Mesenchymal stem cell (in vitro differentiated cells and primary cell): ENCODE results near the gene IFNGR1.
A peak's percentile ranks its signal among the peaks of the same experiment; 100 is the strongest.

Source experiments
- DNase-seq: peaks from one replicate; pipeline ENCODE4 v3.0.0-alpha.2; 2013
- H2AFZ ChIP-seq: one replicate; pipeline ENCODE4 v1.6.1; 2013; ENCODE audit warnings: low read depth, mild to moderate bottlenecking, control low read depth, inconsistent platforms, low read length, moderate library complexity
- H2AK5ac ChIP-seq: 2 replicates; pipeline ENCODE4 v1.6.1; 2013; ENCODE audit warnings: low read length, moderate library complexity, mild to moderate bottlenecking, inconsistent platforms; ENCODE audit not compliant: severe bottlenecking
- H2BK120ac ChIP-seq: one replicate; pipeline ENCODE4 v1.6.1; 2013; ENCODE audit warnings: low read depth, mild to moderate bottlenecking, inconsistent platforms, low read length, moderate library complexity
- H2BK12ac ChIP-seq, 2 experiments: one replicate each; pipeline ENCODE4 v1.6.1; 2013; ENCODE audit warnings: inconsistent platforms in 2 of 2, low read length in 2 of 2, mild to moderate bottlenecking in 2 of 2, moderate library complexity in 2 of 2, control low read depth in 1 of 2
- H2BK15ac ChIP-seq: one replicate; pipeline ENCODE4 v1.6.1; 2013; ENCODE audit warnings: mild to moderate bottlenecking, low read depth, inconsistent platforms; ENCODE audit not compliant: poor library complexity, severe bottlenecking
- H2BK5ac ChIP-seq: 2 replicates; pipeline ENCODE4 v1.6.1; 2013; ENCODE audit warnings: low read depth, mild to moderate bottlenecking, low read length, control low read depth, inconsistent platforms; ENCODE audit not compliant: poor library complexity, severe bottlenecking
- H3K14ac ChIP-seq, 2 experiments: one replicate each; pipeline ENCODE4 v1.6.1; 2013; ENCODE audit warnings: inconsistent platforms in 2 of 2, low read length in 2 of 2, control low read depth in 1 of 2, mild to moderate bottlenecking in 1 of 2, moderate library complexity in 1 of 2
- H3K18ac ChIP-seq, 2 experiments: one replicate each; pipeline ENCODE4 v1.6.1; 2013; ENCODE audit warnings: inconsistent platforms in 2 of 2, low read length in 2 of 2, control low read depth in 1 of 2, low read depth in 1 of 2, mild to moderate bottlenecking in 1 of 2
- H3K23ac ChIP-seq, 2 experiments: one replicate each; pipeline ENCODE4 v1.6.1; 2013; ENCODE audit warnings: inconsistent platforms in 2 of 2, low read length in 2 of 2, mild to moderate bottlenecking in 2 of 2, moderate library complexity in 2 of 2, control low read depth in 1 of 2
- H3K27ac ChIP-seq: 2 replicates; pipeline ENCODE4 v1.5.1; 2013; ENCODE audit warnings: mild to moderate bottlenecking, moderate library complexity, low read length, control low read depth, inconsistent platforms; ENCODE audit not compliant: poor library complexity, severe bottlenecking
- H3K27me3 ChIP-seq, 2 experiments: 2 replicates each; pipeline versions ENCODE4 v1.6.1 to v1.7.0; 2013; ENCODE audit warnings: low read length in 2 of 2, mild to moderate bottlenecking in 2 of 2, moderate library complexity in 2 of 2, control low read depth in 1 of 2, inconsistent platforms in 1 of 2; ENCODE audit not compliant: control insufficient read depth in 1 of 2, insufficient read depth in 1 of 2
- H3K36me3 ChIP-seq, 2 experiments: 2 replicates each; pipeline versions ENCODE4 v1.6.1 to v1.7.0; 2013; ENCODE audit warnings: low read length in 2 of 2, control low read depth in 1 of 2, inconsistent platforms in 1 of 2, low read depth in 1 of 2, mild to moderate bottlenecking in 1 of 2; ENCODE audit not compliant: insufficient read depth in 2 of 2, control insufficient read depth in 1 of 2
- H3K4ac ChIP-seq, 2 experiments: one replicate each; pipeline ENCODE4 v1.6.1; 2013; ENCODE audit warnings: inconsistent platforms in 2 of 2, low read length in 2 of 2, mild to moderate bottlenecking in 2 of 2, moderate library complexity in 2 of 2, control low read depth in 1 of 2, low read depth in 1 of 2
- H3K4me1 ChIP-seq: 2 replicates; pipeline ENCODE4 v1.6.1; 2013; ENCODE audit warnings: low read depth, low read length, control low read depth; ENCODE audit not compliant: control insufficient read depth, insufficient read depth
- H3K4me2 ChIP-seq: 2 replicates; pipeline ENCODE4 v1.6.1; 2013; ENCODE audit warnings: low read length, mild to moderate bottlenecking, inconsistent platforms; ENCODE audit not compliant: poor library complexity, severe bottlenecking
- H3K4me3 ChIP-seq, 2 experiments: 2 replicates each; pipeline versions ENCODE4 v1.5.1 to v1.7.0; 2013; ENCODE audit warnings: low read length in 2 of 2, mild to moderate bottlenecking in 2 of 2, control low read depth in 1 of 2, low read depth in 1 of 2; ENCODE audit not compliant: insufficient read depth in 1 of 2
- H3K79me1 ChIP-seq: replicated peaks from 2 replicates; pipeline ENCODE4 v1.6.1; 2013; ENCODE audit warnings: mild to moderate bottlenecking, control low read depth, low read length, inconsistent platforms; ENCODE audit not compliant: poor library complexity, severe bottlenecking
- H3K9ac ChIP-seq: 2 replicates; pipeline ENCODE4 v1.7.0; 2013; ENCODE audit warnings: mild to moderate bottlenecking, low read length, moderate library complexity
- H3K9me3 ChIP-seq: 2 replicates; pipeline ENCODE4 v1.7.0; 2013; ENCODE audit warnings: mild to moderate bottlenecking, low read length; ENCODE audit not compliant: control insufficient read depth
- H4K8ac ChIP-seq: one replicate; pipeline ENCODE4 v1.6.1; 2013; ENCODE audit warnings: inconsistent platforms, mild to moderate bottlenecking, low read length, moderate library complexity
- H4K91ac ChIP-seq: one replicate; pipeline ENCODE4 v1.6.1; 2013; ENCODE audit warnings: mild to moderate bottlenecking, low read length, inconsistent platforms
- WGBS: methylation state at CpG from one replicate; pipeline ENCODE4 v1.1.7; 2013; ENCODE audit warnings: mixed read lengths; 5-methylcytosine and 5-hydroxymethylcytosine counted together

The IFNGR1 gene

DNA sequence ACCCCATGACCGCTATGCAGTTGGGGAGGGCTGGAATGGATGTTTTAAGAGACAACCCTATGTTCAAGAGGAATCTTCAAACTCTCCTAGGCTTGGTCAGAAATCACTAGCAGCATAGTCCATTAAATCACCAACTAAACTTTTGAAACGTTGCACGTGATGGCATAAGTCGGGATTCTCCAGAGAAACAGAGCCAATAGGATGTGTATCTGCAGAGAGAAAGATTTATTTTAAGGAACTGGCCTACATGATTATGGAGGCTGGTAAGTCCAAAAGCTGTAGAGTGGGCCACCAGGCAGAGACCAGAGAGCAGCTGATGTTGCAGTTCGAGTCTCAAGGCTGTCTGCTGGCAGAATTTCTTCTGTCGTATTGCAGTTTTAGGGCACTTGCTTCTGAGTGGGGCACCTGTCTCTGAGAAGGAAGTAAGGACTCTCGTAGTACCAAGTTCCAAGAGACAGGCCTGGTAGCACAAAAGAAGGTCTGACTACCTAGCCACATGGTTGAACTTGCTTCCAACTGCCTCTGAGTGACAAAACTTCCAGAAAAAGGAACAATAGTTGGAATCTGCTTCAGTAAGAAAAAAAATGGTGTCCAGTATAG, 11.9 kb upstream of the IFNGR1 start:
- Histone ChIP-seq H3K9ac (no peak overlapping the region), H2AK5ac (no peak overlapping the region)
- WGBS = 86% methylated on average over 6 of the region's 7 CpGs

DNA sequence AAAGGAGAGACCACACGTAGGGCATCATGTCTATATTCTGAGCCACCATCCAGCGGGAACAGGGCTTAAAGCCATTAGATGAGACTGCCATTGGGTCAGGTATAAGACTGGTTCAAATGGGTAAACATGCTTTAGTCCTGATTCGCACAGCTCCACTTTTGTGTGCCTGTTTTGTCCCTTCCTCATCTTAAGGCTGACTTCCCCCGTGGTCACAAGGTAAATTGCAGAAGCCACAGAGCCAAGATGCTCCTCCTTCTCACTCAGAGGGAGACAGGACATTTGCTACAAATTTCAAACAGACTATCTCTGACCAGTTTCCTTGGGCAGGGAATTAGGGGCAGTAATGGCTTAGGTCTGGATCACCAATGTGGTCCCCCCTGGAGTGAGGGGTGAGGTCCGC, 11.4 kb upstream of the IFNGR1 start:
- Histone ChIP-seq H3K9ac (no peak overlapping the region), H4K8ac (no peak overlapping the region), H2BK12ac (no peak overlapping the region), H2BK5ac (no peak overlapping the region), H3K36me3 (no peaks in the 10 kb centered on the region), H3K4me3 (no peak overlapping the region), H3K23ac (no peak overlapping the region), H2AFZ (no peak overlapping the region), H3K4ac (no peak overlapping the region), H3K27ac (no peak overlapping the region), H4K91ac (no peak overlapping the region), H3K18ac (no peak overlapping the region), H2BK120ac (no peak overlapping the region), H3K9me3 (no peaks in the 10 kb centered on the region), H3K79me1 (no peaks in the 10 kb centered on the region), H3K27me3 (no peaks in the 10 kb centered on the region), H3K14ac (no peak overlapping the region), H3K4me2 (no peak overlapping the region), H2BK15ac (no peak overlapping the region), H2AK5ac (no peak overlapping the region), H3K4me1 (no peaks in the 10 kb centered on the region)
- WGBS = 88% methylated on average over 5 of the region's 5 CpGs
- DNase-seq = no peak

More for the DNA sequence above, 11.9 kb upstream of the IFNGR1 start:
- H2BK5ac ChIP-seq = no peak overlapping the region
- no peak overlapping the region for H2BK15ac ChIP-seq
- DNase-seq = no peak
- H3K14ac ChIP-seq = no peak overlapping the region
- H2BK120ac ChIP-seq = no peak overlapping the region
- no peaks in the 10 kb centered on the region for H3K79me1 ChIP-seq
- H3K36me3 ChIP-seq = no peaks in the 10 kb centered on the region
- H4K8ac ChIP-seq = no peak overlapping the region
- H3K4me3 ChIP-seq = no peak overlapping the region
- H3K18ac ChIP-seq = no peak overlapping the region
- no peak overlapping the region for H2BK12ac ChIP-seq
- no peak overlapping the region for H4K91ac ChIP-seq
- H2AFZ ChIP-seq = no peak overlapping the region
- no peaks in the 10 kb centered on the region for H3K27me3 ChIP-seq
- no peak overlapping the region for H3K23ac ChIP-seq
- H3K9me3 ChIP-seq = no peaks in the 10 kb centered on the region
- no peak overlapping the region for H3K4ac ChIP-seq
- no peaks in the 10 kb centered on the region for H3K4me1 ChIP-seq
- H3K27ac ChIP-seq = no peak overlapping the region
- H3K4me2 ChIP-seq = no peak overlapping the region

DNA sequence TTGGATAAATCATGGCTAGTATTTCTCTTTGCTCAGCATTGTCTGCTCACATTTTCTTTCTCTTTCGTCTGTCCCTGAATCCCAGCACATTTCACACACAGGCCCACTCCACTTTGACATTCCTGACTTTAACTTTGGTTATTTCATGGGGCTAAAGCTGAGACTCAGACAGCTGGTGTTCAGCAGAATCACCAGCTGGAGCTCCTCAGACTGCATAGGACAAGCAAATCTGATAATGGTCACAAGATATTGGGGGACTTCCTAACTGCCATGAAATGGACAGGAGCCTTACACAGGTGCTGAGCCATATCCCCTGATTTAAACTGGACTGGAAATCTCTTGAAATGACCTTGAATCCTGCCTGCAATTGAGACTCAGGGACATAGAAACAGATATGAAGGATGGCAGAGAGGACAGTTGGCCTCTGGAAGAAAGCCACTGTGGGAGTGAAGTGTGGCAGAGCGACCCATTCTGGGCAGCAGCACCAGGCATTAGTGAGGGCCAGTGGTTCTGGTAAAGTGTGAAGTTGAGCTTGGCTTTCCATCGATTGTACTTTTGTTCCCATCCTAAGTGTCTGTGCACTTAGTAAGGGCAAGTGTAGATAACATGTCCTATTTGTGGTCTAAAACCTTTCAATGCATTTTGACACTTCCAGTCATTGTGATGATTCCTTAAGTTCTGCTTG, 10.0 kb upstream of the IFNGR1 start:
- H3K27me3 ChIP-seq = no peaks in the 10 kb centered on the region
- H3K4ac ChIP-seq = no peak overlapping the region
- peak overlapping the region in 1 of 2 experiments; percentile 4 for H2BK12ac ChIP-seq
- no peak overlapping the region for H4K91ac ChIP-seq
- no peak overlapping the region for H3K4me3 ChIP-seq
- no peak overlapping the region for H2AFZ ChIP-seq
- WGBS = 78% methylated on average over 2 of the region's 3 CpGs
- no peaks in the 10 kb centered on the region for H3K36me3 ChIP-seq
- no peak for DNase-seq
- no peak overlapping the region for H2BK120ac ChIP-seq
- no peak overlapping the region for H2BK5ac ChIP-seq
- no peak overlapping the region for H2AK5ac ChIP-seq
- no peaks in the 10 kb centered on the region for H3K9me3 ChIP-seq
- no peak overlapping the region for H3K4me2 ChIP-seq
- no peak overlapping the region for H3K18ac ChIP-seq
- no peak overlapping the region for H3K14ac ChIP-seq
- no peak overlapping the region for H3K23ac ChIP-seq
- H3K9ac ChIP-seq = no peak overlapping the region
- H3K4me1 ChIP-seq = no peaks in the 10 kb centered on the region
- peak overlapping the region; percentile 20 for H4K8ac ChIP-seq
- no peaks in the 10 kb centered on the region for H3K79me1 ChIP-seq
- no peak overlapping the region for H2BK15ac ChIP-seq
- no peak overlapping the region for H3K27ac ChIP-seq

DNA sequence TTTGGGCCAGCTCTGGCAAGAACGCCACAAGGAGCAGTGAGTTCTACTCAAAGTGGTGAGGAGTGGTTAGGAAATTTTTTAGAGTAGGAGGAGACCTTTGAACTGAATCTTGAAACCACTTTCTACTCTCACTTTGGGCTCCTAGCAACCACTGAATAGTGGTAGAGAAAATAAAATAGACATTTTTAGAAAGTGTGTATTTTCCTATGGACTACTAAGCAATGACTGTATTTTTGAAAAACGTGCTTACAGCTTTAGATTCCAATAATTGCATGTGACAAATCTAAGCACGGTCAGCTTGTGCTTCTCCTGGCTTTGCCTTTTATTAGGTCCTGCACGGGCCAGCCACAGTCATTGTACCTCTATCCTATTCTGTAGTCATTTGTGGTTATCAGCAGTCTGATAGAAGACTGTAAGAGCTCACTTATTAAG, 8.7 kb upstream of the IFNGR1 start:
- Histone ChIP-seq H2AFZ (no peak overlapping the region), H3K4me1 (no peaks in the 10 kb centered on the region), H2BK5ac (no peak overlapping the region), H2BK15ac (no peak overlapping the region), H3K27me3 (no peaks in the 10 kb centered on the region), H3K4me2 (no peak overlapping the region), H3K18ac (no peak overlapping the region), H4K91ac (no peak overlapping the region), H2BK12ac (peak overlapping the region in 1 of 2 experiments; percentile 23), H3K27ac (no peak overlapping the region), H3K14ac (no peak overlapping the region), H3K79me1 (no peaks in the 10 kb centered on the region), H2AK5ac (no peak overlapping the region), H2BK120ac (no peak overlapping the region), H3K9me3 (no peaks in the 10 kb centered on the region), H3K36me3 (no peaks in the 10 kb centered on the region), H3K9ac (peak overlapping the region; percentile 68), H3K4me3 (no peak overlapping the region), H3K4ac (no peak overlapping the region), H3K23ac (no peak overlapping the region), H4K8ac (no peak overlapping the region)
- WGBS = 74% methylated on average over 4 of the region's 4 CpGs
- peak; percentile 23 for DNase-seq
